Measurements from ENCODE around the gene CHI3L1. TPM values are rescaled to one million over a fixed set of nuclear protein-coding genes. Genes with fewer than 3 reads are reported as not detected.

Gene CHI3L1
- total RNA-seq, 1 donor from 2014 or later, result 0.20 TPM

- no peak overlapping the region for H3K27ac Mint-ChIP-seq (ENCODE audit: unreplicated experiment)
- Histone ChIP-seq H3K27ac (ENCODE audit: low read depth, low read length) (no peak overlapping the region), H3K4me3 (ENCODE audit: insufficient read depth, low read depth, low read length) (no peak overlapping the region), H3K79me2 (ENCODE audit: insufficient read depth, low read length) (no peaks in the 10 kb centered on the region), H2AFZ (ENCODE audit: low read depth, low read length) (no peak overlapping the region), H3K4me1 (ENCODE audit: insufficient read depth, low read length) (no peaks in the 10 kb centered on the region), H3K9ac (ENCODE audit: low read length) (no peak overlapping the region), H3K9me3 (ENCODE audit: insufficient read depth, low read depth, low read length) (no peaks in the 10 kb centered on the region), H3K36me3 (ENCODE audit: insufficient read depth, low read length) (no peaks in the 10 kb centered on the region), H4K20me1 (ENCODE audit: insufficient read depth, low read length) (no peaks in the 10 kb centered on the region), H3K4me2 (ENCODE audit: low read length) (no peak overlapping the region), H3K27me3 (ENCODE audit: insufficient read depth, low read length) (peaks cover 30% of the 10 kb centered on the region)
- DNase-seq (ENCODE audit: low read depth), result no peak
- H3K36me3 Mint-ChIP-seq (ENCODE audit: low read depth, unreplicated experiment), result no peaks in the 10 kb centered on the region
- no peak for TF ChIP-seq CTCF (IDR thresholded peaks at IDR 0.05; ENCODE audit: insufficient read depth, low read depth, low read length)
- no peak for TF ChIP-seq EZH2 (IDR thresholded peaks at IDR 0.05; ENCODE audit: insufficient read depth, low read length)
- H3K27me3 Mint-ChIP-seq (ENCODE audit: low read depth, unreplicated experiment), result peaks cover 73% of the 10 kb centered on the region
- H3K4me1 Mint-ChIP-seq (ENCODE audit: low read depth, unreplicated experiment), result no peaks in the 10 kb centered on the region
- H3K4me3 Mint-ChIP-seq (ENCODE audit: unreplicated experiment), result no peak overlapping the region
- no peak for FAIRE-seq
- peaks cover 9% of the 10 kb centered on the region for H3K9me3 Mint-ChIP-seq (ENCODE audit: unreplicated experiment)
These were observed 42.2 kb upstream of the CHI3L1 start for GRCh38 chr1:203228670-203229069.

- Histone ChIP-seq H2AFZ (ENCODE audit: low read depth, low read length) (no peak overlapping the region), H3K4me3 (ENCODE audit: insufficient read depth, low read depth, low read length) (no peak overlapping the region), H3K27me3 (ENCODE audit: insufficient read depth, low read length) (peaks cover 25% of the 10 kb centered on the region), H3K4me2 (ENCODE audit: low read length) (no peak overlapping the region), H3K4me1 (ENCODE audit: insufficient read depth, low read length) (no peaks in the 10 kb centered on the region), H4K20me1 (ENCODE audit: insufficient read depth, low read length) (no peaks in the 10 kb centered on the region), H3K9me3 (ENCODE audit: insufficient read depth, low read depth, low read length) (no peaks in the 10 kb centered on the region), H3K9ac (ENCODE audit: low read length) (no peak overlapping the region), H3K79me2 (ENCODE audit: insufficient read depth, low read length) (no peaks in the 10 kb centered on the region), H3K27ac (ENCODE audit: low read depth, low read length) (no peak overlapping the region), H3K36me3 (ENCODE audit: insufficient read depth, low read length) (no peaks in the 10 kb centered on the region)
- Mint-ChIP-seq H3K36me3 (ENCODE audit: low read depth, unreplicated experiment) (no peaks in the 10 kb centered on the region), H3K4me1 (ENCODE audit: low read depth, unreplicated experiment) (no peaks in the 10 kb centered on the region), H3K9me3 (ENCODE audit: unreplicated experiment) (peaks cover 6% of the 10 kb centered on the region), H3K27me3 (ENCODE audit: low read depth, unreplicated experiment) (peaks cover 66% of the 10 kb centered on the region), H3K27ac (ENCODE audit: unreplicated experiment) (no peak overlapping the region), H3K4me3 (ENCODE audit: unreplicated experiment) (no peak overlapping the region)
- TF ChIP-seq EZH2 (IDR thresholded peaks at IDR 0.05; ENCODE audit: insufficient read depth, low read length) (no peak), CTCF (IDR thresholded peaks at IDR 0.05; ENCODE audit: insufficient read depth, low read depth, low read length) (no peak)
- FAIRE-seq (no peak), DNase-seq (ENCODE audit: low read depth) (no peak)
These were observed 41.0 kb upstream of the CHI3L1 start for GRCh38 chr1:203227371-203228083.

GRCh38 chr1:203225071-203225470, 38.6 kb upstream of the CHI3L1 start:
- H3K27me3 Mint-ChIP-seq (ENCODE audit: low read depth, unreplicated experiment), result peaks cover 68% of the 10 kb centered on the region
- FAIRE-seq (no peak), DNase-seq (ENCODE audit: low read depth) (no peak)
- H3K27ac Mint-ChIP-seq (ENCODE audit: unreplicated experiment), result no peak overlapping the region
- Histone ChIP-seq H3K36me3 (ENCODE audit: insufficient read depth, low read length) (no peaks in the 10 kb centered on the region), H3K27me3 (ENCODE audit: insufficient read depth, low read length) (peaks cover 29% of the 10 kb centered on the region), H3K9me3 (ENCODE audit: insufficient read depth, low read depth, low read length) (no peaks in the 10 kb centered on the region), H2AFZ (ENCODE audit: low read depth, low read length) (no peak overlapping the region), H3K79me2 (ENCODE audit: insufficient read depth, low read length) (no peaks in the 10 kb centered on the region), H4K20me1 (ENCODE audit: insufficient read depth, low read length) (no peaks in the 10 kb centered on the region), H3K9ac (ENCODE audit: low read length) (no peak overlapping the region), H3K4me1 (ENCODE audit: insufficient read depth, low read length) (no peaks in the 10 kb centered on the region), H3K4me2 (ENCODE audit: low read length) (no peak overlapping the region), H3K4me3 (ENCODE audit: insufficient read depth, low read depth, low read length) (no peak overlapping the region), H3K27ac (ENCODE audit: low read depth, low read length) (no peak overlapping the region)
- no peaks in the 10 kb centered on the region for H3K36me3 Mint-ChIP-seq (ENCODE audit: low read depth, unreplicated experiment)
- H3K4me3 Mint-ChIP-seq (ENCODE audit: unreplicated experiment), result no peak overlapping the region
- TF ChIP-seq CTCF (IDR thresholded peaks at IDR 0.05; ENCODE audit: insufficient read depth, low read depth, low read length) (no peak), EZH2 (IDR thresholded peaks at IDR 0.05; ENCODE audit: insufficient read depth, low read length) (no peak)
- H3K9me3 Mint-ChIP-seq (ENCODE audit: unreplicated experiment), result peaks cover 2% of the 10 kb centered on the region
- H3K4me1 Mint-ChIP-seq (ENCODE audit: low read depth, unreplicated experiment), result no peaks in the 10 kb centered on the region
